HepG2 (cell line): ENCODE results near the gene PTPRD. TPM values are rescaled to one million over a fixed set of nuclear protein-coding genes. Genes with fewer than 3 reads are reported as not detected.
A peak's percentile ranks its signal among the peaks of the same experiment; 100 is the strongest.

Experiments
- HNF4G ChIP-seq, 2 experiments: sonication (generic) in 1 of 2; formaldehyde crosslinking in 1 of 2; IDR thresholded peaks; 2 replicates each; pipeline versions ENCODE4 v1.4.0 to v1.6.1; 2011 to 2020; ENCODE audit warnings: borderline replicate concordance in 2 of 2, low read depth in 2 of 2, mild to moderate bottlenecking in 2 of 2, low read length in 1 of 2, missing genetic modification reagents in 1 of 2, moderate library complexity in 1 of 2
- MZF1 ChIP-seq: sonication (generic); formaldehyde crosslinking; IDR thresholded peaks from 2 replicates; pipeline ENCODE4 v1.8.1; 2023; ENCODE audit warnings: mild to moderate bottlenecking, missing genetic modification reagents, borderline replicate concordance
- ZNF550 ChIP-seq: sonication (generic); formaldehyde crosslinking; IDR thresholded peaks from 2 replicates; pipeline ENCODE4 v1.4.0; 2020; ENCODE audit warnings: mild to moderate bottlenecking, missing genetic modification reagents, borderline replicate concordance
- ZNF563 ChIP-seq: sonication (generic); formaldehyde crosslinking; IDR thresholded peaks from 2 replicates; pipeline ENCODE4 v1.8.0; 2022; ENCODE audit warnings: mild to moderate bottlenecking, moderate library complexity, missing genetic modification reagents
- polyA plus RNA-seq, 8 experiments: library from polyadenylated mRNA; depleted of rRNA in 3 of 8; stranded (reverse) in 7 of 8; unstranded in 1 of 8; fragments of >200 nt; fragmentation: Illumina TruSeq in 4 of 8; extraction: Trizol in 4 of 8; gene quantifications; 2 replicates each; pipeline versions ENCODE4 v1.2.1 to v1.2.3, GENCODE V29; 2011 to 2016; ENCODE audit warnings: low read depth in 4 of 8, missing spikeins in 1 of 8, mixed read lengths in 1 of 8; ENCODE audit not compliant: insufficient read depth in 1 of 8
- total RNA-seq, 5 experiments: library from RNA; depleted of rRNA; stranded (reverse); fragments of >200 nt; fragmentation: Illumina TruSeq; extraction: Trizol; gene quantifications; 2 replicates each; pipeline ENCODE4 v1.2.3, GENCODE V29; 2016; ENCODE audit warnings: low read depth in 1 of 5
- TF ChIP-seq, protein P1 (sequence below): sonication (generic); formaldehyde crosslinking; IDR thresholded peaks from 2 replicates; pipeline ENCODE4 v1.4.0; 2020; ENCODE audit warnings: missing genetic modification reagents, mild to moderate bottlenecking, borderline replicate concordance
- TF ChIP-seq, protein P2 (sequence below): sonication (generic); formaldehyde crosslinking; IDR thresholded peaks from 2 replicates; pipeline ENCODE4 v1.5.1; 2020; ENCODE audit warnings: mild to moderate bottlenecking, missing genetic modification reagents, borderline replicate concordance

PTPRD gene
- total and polyA plus RNA-seq, 2 of the 13 experiments (the other 11 are each of a cell fraction or from before 2014, with no cell fraction given): 0.05 TPM; not detected in 1

DNA sequence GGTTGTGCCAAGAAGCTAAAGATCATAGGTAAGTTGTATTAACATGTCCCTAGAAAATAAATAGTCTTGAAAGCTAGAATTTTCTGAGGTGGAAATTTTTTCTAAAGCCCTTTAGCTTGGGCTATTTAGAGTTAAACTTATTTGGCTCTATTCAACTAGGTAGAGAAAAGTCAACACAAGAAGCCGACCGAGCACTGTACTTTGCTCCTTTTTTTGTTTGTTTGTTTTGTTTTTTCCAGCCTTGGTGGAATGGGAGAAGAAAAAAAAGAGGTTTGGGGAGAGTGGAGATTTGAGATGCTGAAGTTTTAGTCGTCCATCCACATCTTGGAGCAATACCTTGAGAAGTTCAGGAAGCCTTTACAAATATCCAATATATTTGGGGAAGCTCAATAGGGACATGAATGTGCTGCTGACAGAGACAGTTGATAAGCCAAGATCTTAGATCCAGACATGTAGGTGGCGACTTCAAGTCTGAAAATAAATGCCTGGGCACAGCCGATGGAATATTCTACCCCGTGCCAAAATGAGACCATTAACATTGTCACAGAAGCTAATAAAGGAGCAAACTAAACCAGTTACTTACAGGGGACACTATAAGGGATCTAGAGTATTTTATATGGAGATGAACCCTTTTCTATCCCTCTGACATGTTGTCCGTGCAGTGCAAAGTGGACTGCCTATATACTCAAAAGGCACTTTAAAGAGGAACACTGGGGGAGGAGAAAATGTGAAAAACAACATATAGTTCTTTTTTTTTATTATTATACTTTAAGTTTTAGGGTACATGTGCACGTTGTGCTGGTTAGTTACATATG lies 466.1 kb downstream of the PTPRD start (continued):
- TF ChIP-seq, protein P1, sequence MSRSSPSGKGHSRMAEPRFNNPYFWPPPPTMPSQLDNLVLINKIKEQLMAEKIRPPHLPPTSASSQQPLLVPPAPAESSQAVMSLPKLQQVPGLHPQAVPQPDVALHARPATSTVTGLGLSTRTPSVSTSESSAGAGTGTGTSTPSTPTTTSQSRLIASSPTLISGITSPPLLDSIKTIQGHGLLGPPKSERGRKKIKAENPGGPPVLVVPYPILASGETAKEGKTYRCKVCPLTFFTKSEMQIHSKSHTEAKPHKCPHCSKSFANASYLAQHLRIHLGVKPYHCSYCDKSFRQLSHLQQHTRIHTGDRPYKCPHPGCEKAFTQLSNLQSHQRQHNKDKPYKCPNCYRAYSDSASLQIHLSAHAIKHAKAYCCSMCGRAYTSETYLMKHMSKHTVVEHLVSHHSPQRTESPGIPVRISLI (CRISPR knock-in tag): peak; percentile 62; the same call in 1 of the 2 replicates
- TF ChIP-seq ZNF563 (CRISPR knock-in tag) (no peak), ZNF550 (CRISPR knock-in tag) (no peak), MZF1 (CRISPR knock-in tag) (no peak), HNF4G (IDR thresholded peaks at IDR 0.05; ENCODE audit: borderline replicate concordance, low read depth, low read length) (peak; percentile 36; the same call in 1 of the 2 replicates), HNF4G (CRISPR knock-in tag; IDR thresholded peaks at IDR 0.05; ENCODE audit: borderline replicate concordance, low read depth) (no peak)
- TF ChIP-seq, protein P2, sequence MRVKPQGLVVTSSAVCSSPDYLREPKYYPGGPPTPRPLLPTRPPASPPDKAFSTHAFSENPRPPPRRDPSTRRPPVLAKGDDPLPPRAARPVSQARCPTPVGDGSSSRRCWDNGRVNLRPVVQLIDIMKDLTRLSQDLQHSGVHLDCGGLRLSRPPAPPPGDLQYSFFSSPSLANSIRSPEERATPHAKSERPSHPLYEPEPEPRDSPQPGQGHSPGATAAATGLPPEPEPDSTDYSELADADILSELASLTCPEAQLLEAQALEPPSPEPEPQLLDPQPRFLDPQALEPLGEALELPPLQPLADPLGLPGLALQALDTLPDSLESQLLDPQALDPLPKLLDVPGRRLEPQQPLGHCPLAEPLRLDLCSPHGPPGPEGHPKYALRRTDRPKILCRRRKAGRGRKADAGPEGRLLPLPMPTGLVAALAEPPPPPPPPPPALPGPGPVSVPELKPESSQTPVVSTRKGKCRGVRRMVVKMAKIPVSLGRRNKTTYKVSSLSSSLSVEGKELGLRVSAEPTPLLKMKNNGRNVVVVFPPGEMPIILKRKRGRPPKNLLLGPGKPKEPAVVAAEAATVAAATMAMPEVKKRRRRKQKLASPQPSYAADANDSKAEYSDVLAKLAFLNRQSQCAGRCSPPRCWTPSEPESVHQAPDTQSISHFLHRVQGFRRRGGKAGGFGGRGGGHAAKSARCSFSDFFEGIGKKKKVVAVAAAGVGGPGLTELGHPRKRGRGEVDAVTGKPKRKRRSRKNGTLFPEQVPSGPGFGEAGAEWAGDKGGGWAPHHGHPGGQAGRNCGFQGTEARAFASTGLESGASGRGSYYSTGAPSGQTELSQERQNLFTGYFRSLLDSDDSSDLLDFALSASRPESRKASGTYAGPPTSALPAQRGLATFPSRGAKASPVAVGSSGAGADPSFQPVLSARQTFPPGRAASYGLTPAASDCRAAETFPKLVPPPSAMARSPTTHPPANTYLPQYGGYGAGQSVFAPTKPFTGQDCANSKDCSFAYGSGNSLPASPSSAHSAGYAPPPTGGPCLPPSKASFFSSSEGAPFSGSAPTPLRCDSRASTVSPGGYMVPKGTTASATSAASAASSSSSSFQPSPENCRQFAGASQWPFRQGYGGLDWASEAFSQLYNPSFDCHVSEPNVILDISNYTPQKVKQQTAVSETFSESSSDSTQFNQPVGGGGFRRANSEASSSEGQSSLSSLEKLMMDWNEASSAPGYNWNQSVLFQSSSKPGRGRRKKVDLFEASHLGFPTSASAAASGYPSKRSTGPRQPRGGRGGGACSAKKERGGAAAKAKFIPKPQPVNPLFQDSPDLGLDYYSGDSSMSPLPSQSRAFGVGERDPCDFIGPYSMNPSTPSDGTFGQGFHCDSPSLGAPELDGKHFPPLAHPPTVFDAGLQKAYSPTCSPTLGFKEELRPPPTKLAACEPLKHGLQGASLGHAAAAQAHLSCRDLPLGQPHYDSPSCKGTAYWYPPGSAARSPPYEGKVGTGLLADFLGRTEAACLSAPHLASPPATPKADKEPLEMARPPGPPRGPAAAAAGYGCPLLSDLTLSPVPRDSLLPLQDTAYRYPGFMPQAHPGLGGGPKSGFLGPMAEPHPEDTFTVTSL (CRISPR knock-in tag): peak; percentile 63; the same call in 1 of the 2 replicates
